ENCODE results near the gene FARS2.

DNA sequence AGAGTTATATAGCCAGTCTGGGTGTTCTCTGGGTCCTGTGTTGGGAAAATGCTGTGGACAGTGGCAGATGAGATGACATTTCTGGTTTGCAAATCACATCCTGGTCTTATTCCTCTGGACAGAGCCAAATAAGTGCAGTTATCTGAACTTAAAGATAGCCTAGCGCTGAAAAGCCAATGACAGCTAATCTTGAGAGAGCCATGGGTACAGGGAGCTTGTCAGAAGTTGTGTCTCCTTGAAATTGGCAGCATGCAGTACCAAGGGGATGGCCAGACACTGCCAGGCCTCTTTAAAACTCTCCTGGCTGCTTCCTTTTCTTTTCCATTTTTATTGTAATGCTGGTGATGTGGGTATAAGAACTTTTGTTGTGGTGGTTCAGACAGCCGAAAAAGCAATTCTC lies 362.5 kb downstream of the FARS2 start:
- TF ChIP-seq GATA3 (IDR thresholded peaks at IDR 0.05; ENCODE audit: low read depth, low read length) = no peak
- no peak for TF ChIP-seq GATA2 (IDR thresholded peaks at IDR 0.05; ENCODE audit: low read depth, low read length)
